HG03460 (cell line): ENCODE measurements around the gene HSPA1A.
"Not testable (repeated sequence)": the region's sequence is repeated elsewhere in the genome, so short reads cannot be mapped to it uniquely, and the experiment has no call there.

Source experiments
- ATAC-seq: cut with Tn5 transposase; IDR thresholded peaks from one replicate; pipeline ENCODE4 v1.9.1; 2021; ENCODE audit not compliant: unreplicated experiment

HSPA1A gene

GRCh38 chr6:31808599-31808998 is 6.7 kb upstream of the HSPA1A start:
- not testable (repeated sequence) for ATAC-seq

- no peak for ATAC-seq
These were observed 3.7 kb upstream of the HSPA1A start for GRCh38 chr6:31811645-31812044.

- ATAC-seq, result no peak
These were observed 1.9 kb upstream of the HSPA1A start for GRCh38 chr6:31813465-31813849.

- no peak for ATAC-seq
These were observed 692 bp upstream of the HSPA1A start for GRCh38 chr6:31814677-31815024.

DNA sequence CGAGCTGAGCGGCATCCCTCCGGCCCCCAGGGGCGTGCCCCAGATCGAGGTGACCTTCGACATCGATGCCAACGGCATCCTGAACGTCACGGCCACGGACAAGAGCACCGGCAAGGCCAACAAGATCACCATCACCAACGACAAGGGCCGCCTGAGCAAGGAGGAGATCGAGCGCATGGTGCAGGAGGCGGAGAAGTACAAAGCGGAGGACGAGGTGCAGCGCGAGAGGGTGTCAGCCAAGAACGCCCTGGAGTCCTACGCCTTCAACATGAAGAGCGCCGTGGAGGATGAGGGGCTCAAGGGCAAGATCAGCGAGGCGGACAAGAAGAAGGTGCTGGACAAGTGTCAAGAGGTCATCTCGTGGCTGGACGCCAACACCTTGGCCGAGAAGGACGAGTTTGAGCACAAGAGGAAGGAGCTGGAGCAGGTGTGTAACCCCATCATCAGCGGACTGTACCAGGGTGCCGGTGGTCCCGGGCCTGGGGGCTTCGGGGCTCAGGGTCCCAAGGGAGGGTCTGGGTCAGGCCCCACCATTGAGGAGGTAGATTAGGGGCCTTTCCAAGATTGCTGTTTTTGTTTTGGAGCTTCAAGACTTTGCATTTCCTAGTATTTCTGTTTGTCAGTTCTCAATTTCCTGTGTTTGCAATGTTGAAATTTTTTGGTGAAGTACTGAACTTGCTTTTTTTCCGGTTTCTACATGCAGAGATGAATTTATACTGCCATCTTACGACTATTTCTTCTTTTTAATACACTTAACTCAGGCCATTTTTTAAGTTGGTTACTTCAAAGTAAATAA is 2.0 kb downstream of the HSPA1A start:
- ATAC-seq, result not testable (repeated sequence)

DNA sequence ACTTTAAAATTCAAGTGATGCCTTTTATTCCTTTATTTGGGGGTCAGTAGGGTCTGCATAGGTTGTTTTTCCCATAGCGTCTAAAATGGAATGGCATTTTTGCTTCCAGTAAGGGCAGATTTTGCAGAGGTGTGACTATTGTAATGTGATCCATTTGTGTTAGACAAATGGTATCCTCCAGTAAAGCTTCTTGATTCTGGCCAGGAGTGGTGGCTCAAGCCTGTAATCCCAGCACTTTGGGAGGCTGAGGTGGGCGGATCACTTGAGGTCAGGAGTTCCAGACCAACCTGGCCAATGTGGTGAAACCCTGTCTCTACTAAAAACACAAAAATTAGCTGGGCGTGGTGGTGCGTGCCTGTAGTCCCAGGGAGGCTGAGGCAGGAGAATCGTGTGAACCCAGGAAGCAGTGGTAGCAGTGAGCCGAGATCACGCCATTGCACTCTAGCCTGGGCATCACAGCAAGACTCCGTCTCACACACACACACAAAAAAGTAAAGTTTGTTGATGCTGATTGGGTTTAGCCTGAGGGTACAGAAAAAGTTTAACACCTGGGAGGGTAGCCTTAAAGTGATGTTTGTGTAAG is 2.7 kb downstream of the HSPA1A start:
- not testable (repeated sequence) for ATAC-seq

DNA sequence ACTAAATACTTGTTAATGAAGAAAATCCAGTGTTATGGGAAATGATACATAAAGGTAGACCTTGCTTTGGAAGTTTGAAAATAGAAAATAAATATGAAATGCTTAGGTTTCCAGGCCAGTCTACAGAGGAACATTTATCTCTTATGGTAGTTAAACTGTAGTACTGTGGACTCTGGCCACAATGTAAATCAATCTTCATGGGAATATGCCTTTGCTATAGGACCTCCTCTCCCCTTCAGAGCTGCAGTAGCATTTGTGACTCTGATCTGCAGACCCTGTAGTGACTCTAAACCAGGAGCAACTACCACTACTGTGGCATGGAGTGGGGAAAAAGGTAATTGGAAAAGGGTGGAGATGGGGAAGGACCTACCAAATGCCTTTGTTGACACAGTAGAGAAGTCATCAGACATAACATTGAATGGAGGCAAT is 4.5 kb downstream of the HSPA1A start:
- no peak for ATAC-seq

DNA sequence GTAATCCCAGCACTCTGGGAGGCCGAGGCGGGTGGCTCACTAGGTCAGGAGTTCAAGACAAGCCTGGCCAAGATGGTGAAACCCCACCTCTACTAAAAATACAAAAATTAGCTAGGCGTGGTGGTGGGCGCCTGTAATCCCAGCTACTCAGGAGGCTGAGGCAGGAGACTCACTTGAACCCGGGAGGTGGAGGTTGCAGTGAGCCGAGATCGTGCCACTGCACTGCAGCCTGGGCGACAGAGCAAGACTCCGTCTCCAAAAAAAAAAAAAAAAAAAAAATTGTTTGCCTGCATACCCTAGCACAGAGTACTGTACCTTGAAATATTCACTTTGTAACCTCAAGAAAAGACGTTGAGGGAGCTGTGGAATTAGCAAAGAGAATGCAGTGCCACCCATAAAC is 5.1 kb downstream of the HSPA1A start:
- ATAC-seq, result not testable (repeated sequence)

GRCh38 chr6:31821301-31822035 is 6.1 kb downstream of the HSPA1A start:
- ATAC-seq, result no peak

GRCh38 chr6:31822036-31822821 is 6.9 kb downstream of the HSPA1A start:
- no peak for ATAC-seq

- ATAC-seq, result not testable (repeated sequence)
These were observed 8.4 kb downstream of the HSPA1A start for GRCh38 chr6:31823592-31824196.

- no peak for ATAC-seq
These were observed 10.2 kb downstream of the HSPA1A start for GRCh38 chr6:31825553-31825952.

GRCh38 chr6:31826793-31827285 is 11.5 kb downstream of the HSPA1A start:
- ATAC-seq, result no peak

DNA sequence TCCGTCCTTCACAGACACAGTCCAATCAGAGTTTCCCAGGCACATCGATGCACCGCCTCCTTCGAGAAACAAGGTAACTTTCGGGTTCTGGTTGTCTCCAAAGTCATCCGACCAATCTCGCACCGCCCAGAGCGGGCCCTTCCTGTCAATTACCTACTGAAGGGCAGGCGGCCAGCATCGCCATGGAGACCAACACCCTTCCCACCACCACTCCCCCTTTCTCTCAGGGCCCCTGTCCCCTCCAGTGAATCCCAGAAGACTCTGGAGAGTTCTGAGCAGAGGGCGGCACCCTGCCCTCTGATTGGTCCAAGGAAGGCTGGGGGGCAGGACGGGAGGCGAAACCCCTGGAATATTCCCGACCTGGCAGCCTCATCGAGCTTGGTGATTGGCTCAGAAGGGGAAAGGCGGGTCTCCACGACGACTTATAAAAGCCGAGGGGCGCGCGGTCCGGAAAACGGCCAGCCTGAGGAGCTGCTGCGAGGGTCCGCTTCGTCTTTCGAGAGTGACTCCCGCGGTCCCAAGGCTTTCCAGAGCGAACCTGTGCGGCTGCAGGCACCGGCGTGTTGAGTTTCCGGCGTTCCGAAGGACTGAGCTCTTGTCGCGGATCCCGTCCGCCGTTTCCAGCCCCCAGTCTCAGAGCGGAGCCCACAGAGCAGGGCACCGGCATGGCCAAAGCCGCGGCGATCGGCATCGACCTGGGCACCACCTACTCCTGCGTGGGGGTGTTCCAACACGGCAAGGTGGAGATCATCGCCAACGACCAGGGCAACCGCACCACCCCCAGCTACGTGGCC is 12.1 kb downstream of the HSPA1A start, which contains the start of gene HSPA1B:
HSPA1B (plus strand) TSS at position 453 of the 794 bp plus-strand sequence; CDS start at position 666, 213 bp downstream.
- peak; percentile 62 for ATAC-seq

DNA sequence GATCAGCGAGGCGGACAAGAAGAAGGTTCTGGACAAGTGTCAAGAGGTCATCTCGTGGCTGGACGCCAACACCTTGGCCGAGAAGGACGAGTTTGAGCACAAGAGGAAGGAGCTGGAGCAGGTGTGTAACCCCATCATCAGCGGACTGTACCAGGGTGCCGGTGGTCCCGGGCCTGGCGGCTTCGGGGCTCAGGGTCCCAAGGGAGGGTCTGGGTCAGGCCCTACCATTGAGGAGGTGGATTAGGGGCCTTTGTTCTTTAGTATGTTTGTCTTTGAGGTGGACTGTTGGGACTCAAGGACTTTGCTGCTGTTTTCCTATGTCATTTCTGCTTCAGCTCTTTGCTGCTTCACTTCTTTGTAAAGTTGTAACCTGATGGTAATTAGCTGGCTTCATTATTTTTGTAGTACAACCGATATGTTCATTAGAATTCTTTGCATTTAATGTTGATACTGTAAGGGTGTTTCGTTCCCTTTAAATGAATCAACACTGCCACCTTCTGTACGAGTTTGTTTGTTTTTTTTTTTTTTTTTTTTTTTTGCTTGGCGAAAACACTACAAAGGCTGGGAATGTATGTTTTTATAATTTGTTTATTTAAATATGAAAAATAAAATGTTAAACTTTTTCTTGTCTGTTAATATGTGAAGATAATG is 14.4 kb downstream of the HSPA1A start:
- no peak for ATAC-seq

DNA sequence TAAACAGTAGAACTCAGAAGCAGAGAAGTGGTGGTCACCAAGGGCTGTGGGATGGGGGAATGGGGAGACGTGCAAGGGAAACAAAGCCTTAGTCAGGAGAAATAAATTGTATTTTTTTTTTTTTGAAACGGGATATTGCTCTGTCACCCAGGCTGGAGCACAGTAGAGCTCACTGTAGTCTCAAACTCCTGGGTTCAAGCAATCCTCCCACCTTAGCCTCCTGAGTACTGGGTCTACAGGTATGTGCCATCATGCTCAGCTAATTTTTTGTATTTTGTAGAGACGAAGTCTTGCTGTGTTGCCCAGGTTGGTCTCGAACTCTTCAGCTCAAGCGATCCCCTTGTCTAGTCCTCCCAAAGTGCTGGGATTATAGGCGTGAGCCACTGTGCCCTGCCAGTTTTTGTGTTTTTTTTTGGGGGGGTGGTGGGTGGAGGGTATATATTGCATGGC is 15.6 kb downstream of the HSPA1A start:
- no peak for ATAC-seq

DNA sequence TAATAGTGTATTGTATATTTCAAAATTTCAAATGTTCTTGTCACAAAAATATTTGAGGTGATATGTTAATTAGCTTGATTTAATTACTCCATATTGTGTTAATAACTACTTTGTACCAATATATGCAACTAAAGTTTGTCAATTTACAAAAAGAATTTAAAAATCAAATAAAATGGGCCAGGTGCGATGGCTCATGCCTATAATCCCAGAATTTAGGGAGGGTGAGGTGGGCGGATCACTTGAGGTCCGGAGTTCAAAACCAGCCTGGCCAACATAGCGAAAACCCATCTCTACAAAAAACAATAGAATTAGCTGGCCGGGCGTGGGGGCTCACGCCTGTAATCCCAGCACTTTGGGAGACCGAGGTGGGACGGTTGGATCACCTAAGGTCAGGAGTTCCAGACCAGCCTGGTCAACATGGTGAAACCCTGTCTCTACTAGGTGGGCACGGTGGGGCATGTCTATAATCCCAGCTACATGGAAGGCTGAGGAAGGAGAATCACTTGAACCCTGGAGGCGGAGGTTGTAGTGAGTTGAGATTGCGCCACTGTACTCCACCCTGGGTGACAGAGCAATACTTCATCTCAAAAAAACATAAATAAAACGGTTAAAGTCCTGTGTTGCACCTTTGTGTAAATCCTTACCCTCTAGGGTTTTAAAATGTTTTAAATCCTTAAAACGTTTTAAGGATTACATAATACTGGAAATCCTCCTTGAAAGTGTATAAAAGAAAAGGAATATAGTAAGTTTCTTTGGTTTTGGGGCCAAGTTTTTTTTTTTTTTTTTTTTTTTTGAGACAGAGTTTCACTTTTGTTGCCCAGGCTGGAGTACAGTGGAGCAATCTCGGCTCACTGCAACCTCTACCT is 16.2 kb downstream of the HSPA1A start:
- ATAC-seq, result no peak
